Right lobe of liver (tissue), 4 donors: ENCODE results near the gene CLNK.

ENCODE experiments used
- POLR2A ChIP-seq: fragments of 450-650 bp; IDR thresholded peaks from one replicate; pipeline ENCODE4 v1.6.1; 2017; ENCODE audit warnings: antibody characterized with exemption, mild to moderate bottlenecking
- TF ChIP-seq, protein P1 (sequence below), 4 donors: fragments of 200-600 bp in 3 of 4; fragments of 450-650 bp in 1 of 4; IDR thresholded peaks; one replicate each; pipeline versions ENCODE4 v1.5.1 to v1.8.0; 2016 to 2022; ENCODE audit warnings: antibody characterized with exemption in 4 of 4, mild to moderate bottlenecking in 2 of 4
- donor health status: DM: no; HTN: no; CAD: no.
- donor health status: DM: no; HTN: no; CAD: no.
- donor health status: DM: no; HTN: yes; CAD: no.

DNA sequence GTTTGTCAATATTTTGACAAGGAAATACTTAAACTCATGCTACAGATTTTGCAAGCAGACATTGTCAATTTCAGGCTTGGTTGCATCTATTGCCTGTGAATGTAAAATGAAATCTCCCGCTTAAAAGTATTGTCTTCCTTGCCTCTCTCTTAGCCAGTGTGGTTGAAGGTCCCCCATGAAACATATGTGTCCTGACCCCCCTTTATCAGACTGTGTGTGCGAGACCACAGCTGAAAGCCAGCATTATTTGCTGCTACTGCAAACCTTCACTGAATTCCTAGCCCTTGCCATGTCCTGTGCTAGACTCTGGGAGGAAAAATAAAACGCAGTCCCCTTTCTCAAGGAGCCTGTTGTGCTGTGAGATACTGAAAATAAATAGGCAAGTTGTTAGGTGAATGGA is 16.6 kb upstream of the CLNK start:
- TF ChIP-seq, protein P1, sequence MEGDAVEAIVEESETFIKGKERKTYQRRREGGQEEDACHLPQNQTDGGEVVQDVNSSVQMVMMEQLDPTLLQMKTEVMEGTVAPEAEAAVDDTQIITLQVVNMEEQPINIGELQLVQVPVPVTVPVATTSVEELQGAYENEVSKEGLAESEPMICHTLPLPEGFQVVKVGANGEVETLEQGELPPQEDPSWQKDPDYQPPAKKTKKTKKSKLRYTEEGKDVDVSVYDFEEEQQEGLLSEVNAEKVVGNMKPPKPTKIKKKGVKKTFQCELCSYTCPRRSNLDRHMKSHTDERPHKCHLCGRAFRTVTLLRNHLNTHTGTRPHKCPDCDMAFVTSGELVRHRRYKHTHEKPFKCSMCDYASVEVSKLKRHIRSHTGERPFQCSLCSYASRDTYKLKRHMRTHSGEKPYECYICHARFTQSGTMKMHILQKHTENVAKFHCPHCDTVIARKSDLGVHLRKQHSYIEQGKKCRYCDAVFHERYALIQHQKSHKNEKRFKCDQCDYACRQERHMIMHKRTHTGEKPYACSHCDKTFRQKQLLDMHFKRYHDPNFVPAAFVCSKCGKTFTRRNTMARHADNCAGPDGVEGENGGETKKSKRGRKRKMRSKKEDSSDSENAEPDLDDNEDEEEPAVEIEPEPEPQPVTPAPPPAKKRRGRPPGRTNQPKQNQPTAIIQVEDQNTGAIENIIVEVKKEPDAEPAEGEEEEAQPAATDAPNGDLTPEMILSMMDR (IDR thresholded peaks at IDR 0.05) = no peak
- no peak for TF ChIP-seq POLR2A
